Neural progenitor cell (in vitro differentiated cells): ENCODE data around the gene NEO1. TPM values are rescaled to one million over a fixed set of nuclear protein-coding genes. Genes with fewer than 3 reads are reported as not detected.

Source experiments
- DNase-seq: peaks from one replicate; pipeline ENCODE4 v3.0.0-alpha.2; 2016; ENCODE audit warnings: low spot score
- H2AFZ ChIP-seq: fragments of 200-600 bp; sonication (generic); replicated peaks from 2 replicates; pipeline ENCODE4 v1.6.1; 2016; ENCODE audit warnings: antibody characterized with exemption
- H3F3A ChIP-seq: fragments of 200-600 bp; sonication (generic); 2 replicates; pipeline ENCODE4 v1.6.1; 2016; ENCODE audit warnings: antibody characterized with exemption, low read depth
- H3K27ac ChIP-seq: fragments of 200-600 bp; sonication (generic); 2 replicates; pipeline ENCODE4 v1.5.1; 2016; ENCODE audit warnings: mild to moderate bottlenecking
- H3K27me3 ChIP-seq: fragments of 200-600 bp; sonication (generic); 2 replicates; pipeline ENCODE4 v1.6.1; 2016; ENCODE audit warnings: mild to moderate bottlenecking, moderate library complexity
- H3K36me3 ChIP-seq: fragments of 200-600 bp; sonication (generic); 2 replicates; pipeline ENCODE4 v1.5.1; 2016
- H3K4me1 ChIP-seq: fragments of 200-600 bp; sonication (generic); 2 replicates; pipeline ENCODE4 v1.6.1; 2016; ENCODE audit warnings: mixed run types
- H3K4me2 ChIP-seq: fragments of 200-600 bp; sonication (generic); 2 replicates; pipeline ENCODE4 v1.6.1; 2016
- H3K4me3 ChIP-seq: fragments of 200-600 bp; sonication (generic); 2 replicates; pipeline ENCODE4 v1.5.1; 2016
- H3K79me2 ChIP-seq: fragments of 200-600 bp; sonication (generic); 2 replicates; pipeline ENCODE4 v1.6.1; 2016; ENCODE audit warnings: low read depth
- H3K9ac ChIP-seq: fragments of 200-600 bp; sonication (generic); 2 replicates; pipeline ENCODE4 v1.6.1; 2016
- H3K9me3 ChIP-seq: fragments of 200-600 bp; sonication (generic); 2 replicates; pipeline ENCODE4 v1.5.1; 2016; ENCODE audit warnings: low read depth
- H4K20me1 ChIP-seq: fragments of 200-600 bp; sonication (generic); 2 replicates; pipeline ENCODE4 v1.6.1; 2016; ENCODE audit warnings: low read depth
- H3K27ac Mint-ChIP-seq: 3 replicates; pipeline ENCODE4 v1.8.0; 2021; ENCODE audit warnings: mixed read lengths
- H3K27me3 Mint-ChIP-seq: 2 replicates; pipeline ENCODE4 v1.8.0; 2022; ENCODE audit warnings: low read depth, mild to moderate bottlenecking, inconsistent platforms, moderate library complexity, mixed read lengths; ENCODE audit not compliant: insufficient read depth
- H3K36me3 Mint-ChIP-seq: 3 replicates; pipeline ENCODE4 v1.8.0; 2021; ENCODE audit warnings: mixed read lengths
- H3K4me1 Mint-ChIP-seq: 3 replicates; pipeline ENCODE4 v1.8.0; 2021; ENCODE audit warnings: mixed read lengths
- H3K4me3 Mint-ChIP-seq: 3 replicates; pipeline ENCODE4 v1.8.0; 2021; ENCODE audit warnings: mild to moderate bottlenecking, moderate library complexity, mixed read lengths
- H3K9me3 Mint-ChIP-seq: 3 replicates; pipeline ENCODE4 v1.8.0; 2020; ENCODE audit warnings: mixed read lengths
- CTCF ChIP-seq: fragments of 200-600 bp; sonication (generic); IDR thresholded peaks from 2 replicates; pipeline ENCODE4 v1.5.1; 2017; ENCODE audit warnings: antibody characterized with exemption, mild to moderate bottlenecking
- EZH2 ChIP-seq: fragments of 200-600 bp; sonication (generic); IDR thresholded peaks from 2 replicates; pipeline ENCODE4 v1.6.1; 2017; ENCODE audit warnings: antibody characterized with exemption, mild to moderate bottlenecking, moderate library complexity
- EZH2phosphoT487 ChIP-seq: fragments of 200-600 bp; sonication (generic); IDR thresholded peaks from 2 replicates; pipeline ENCODE4 v1.6.1; 2017; ENCODE audit warnings: antibody characterized with exemption
- total RNA-seq: library from RNA; depleted of rRNA; stranded (reverse); fragments of >200 nt; gene quantifications from 2 replicates; pipeline ENCODE4 v1.2.3, GENCODE V29; 2015; ENCODE audit warnings: low replicate concordance

The NEO1 gene
- total RNA-seq, 1 donor from 2014 or later, result 77.9 TPM

GRCh38 chr15:73341886-73342600 is 289.8 kb downstream of the NEO1 start:
- no peak overlapping the region for H3K27ac ChIP-seq
- Mint-ChIP-seq H3K4me1 (no peaks in the 10 kb centered on the region), H3K27me3 (peaks cover 2% of the 10 kb centered on the region)

GRCh38 chr15:73344056-73344455 is 291.8 kb downstream of the NEO1 start:
- H3K4me3 ChIP-seq, result no peak overlapping the region
- H4K20me1 ChIP-seq, result peaks cover 34% of the 10 kb centered on the region
- no peak overlapping the region for H3K9ac ChIP-seq
- H3F3A ChIP-seq, result no peaks in the 10 kb centered on the region
- H3K4me1 ChIP-seq, result no peaks in the 10 kb centered on the region
- H3K27me3 ChIP-seq, result no peaks in the 10 kb centered on the region
- peaks cover 4% of the 10 kb centered on the region for H3K36me3 Mint-ChIP-seq
- no peak overlapping the region for H3K4me2 ChIP-seq
- no peak overlapping the region for H3K4me3 Mint-ChIP-seq
- H3K27ac Mint-ChIP-seq, result no peak overlapping the region
- H3K27me3 Mint-ChIP-seq, result peaks cover 8% of the 10 kb centered on the region
- DNase-seq, result no peak
- no peak overlapping the region for H2AFZ ChIP-seq
- no peaks in the 10 kb centered on the region for H3K9me3 Mint-ChIP-seq
- no peak overlapping the region for H3K27ac ChIP-seq
- H3K79me2 ChIP-seq, result no peaks in the 10 kb centered on the region
- H3K9me3 ChIP-seq, result no peaks in the 10 kb centered on the region
- H3K4me1 Mint-ChIP-seq, result no peaks in the 10 kb centered on the region
- TF ChIP-seq EZH2 (no peak), CTCF (no peak), EZH2phosphoT487 (no peak)
- H3K36me3 ChIP-seq, result no peaks in the 10 kb centered on the region

More at GRCh38 chr15:73341886-73342600, 289.8 kb downstream of the NEO1 start:
- Histone ChIP-seq H3K27me3 (no peaks in the 10 kb centered on the region), H4K20me1 (peaks cover 22% of the 10 kb centered on the region), H3K36me3 (no peaks in the 10 kb centered on the region), H3K79me2 (no peaks in the 10 kb centered on the region), H3K9ac (no peak overlapping the region), H3K4me3 (no peak overlapping the region), H3K9me3 (no peaks in the 10 kb centered on the region), H3F3A (no peaks in the 10 kb centered on the region), H2AFZ (no peak overlapping the region), H3K4me2 (no peak overlapping the region), H3K4me1 (no peaks in the 10 kb centered on the region)
- no peak for DNase-seq
- TF ChIP-seq EZH2 (no peak), CTCF (no peak), EZH2phosphoT487 (no peak)
- H3K36me3 Mint-ChIP-seq, result peaks cover 5% of the 10 kb centered on the region
- H3K4me3 Mint-ChIP-seq, result no peak overlapping the region
- H3K27ac Mint-ChIP-seq, result no peak overlapping the region
- no peaks in the 10 kb centered on the region for H3K9me3 Mint-ChIP-seq

DNA sequence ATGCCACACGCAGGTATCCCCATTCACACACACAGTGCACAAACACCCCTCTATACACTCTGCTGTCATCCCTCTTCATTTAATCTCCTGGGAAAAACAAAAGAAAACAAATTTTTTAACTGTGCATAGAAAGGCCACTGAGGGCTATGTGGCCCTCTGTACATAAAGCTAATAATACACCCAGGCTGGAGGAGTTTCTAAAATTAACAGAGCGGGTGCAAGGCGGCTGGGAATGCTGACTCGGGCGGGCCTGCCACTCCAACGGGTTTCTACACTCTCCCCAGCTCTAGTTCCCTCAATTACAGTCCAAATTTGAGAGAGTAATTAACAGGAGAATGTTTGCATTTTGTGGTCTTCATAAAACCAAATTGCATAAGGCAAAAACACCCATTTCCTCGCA is 293.4 kb downstream of the NEO1 start:
- Mint-ChIP-seq H3K4me3 (no peak overlapping the region), H3K27me3 (peaks cover 8% of the 10 kb centered on the region), H3K9me3 (no peaks in the 10 kb centered on the region), H3K36me3 (peaks cover 2% of the 10 kb centered on the region), H3K4me1 (no peaks in the 10 kb centered on the region), H3K27ac (no peak overlapping the region)
- Histone ChIP-seq H3K27me3 (no peaks in the 10 kb centered on the region), H3K4me2 (no peak overlapping the region), H3K36me3 (no peaks in the 10 kb centered on the region), H3K79me2 (no peaks in the 10 kb centered on the region), H3K9ac (no peak overlapping the region), H3F3A (no peaks in the 10 kb centered on the region), H3K4me3 (no peak overlapping the region), H3K9me3 (no peaks in the 10 kb centered on the region), H3K4me1 (no peaks in the 10 kb centered on the region), H4K20me1 (peaks cover 43% of the 10 kb centered on the region), H2AFZ (no peak overlapping the region), H3K27ac (no peak overlapping the region)
- no peak for DNase-seq
- TF ChIP-seq EZH2phosphoT487 (no peak), CTCF (no peak), EZH2 (no peak)
